GM18909 (cell line): ENCODE measurements around the gene EIF3B.

Source experiments
- ATAC-seq: cut with Tn5 transposase; IDR thresholded peaks from one replicate; pipeline ENCODE4 v1.9.1; 2021; ENCODE audit warnings: mild to moderate bottlenecking; ENCODE audit not compliant: unreplicated experiment, poor library complexity

The EIF3B gene

GRCh38 chr7:2420216-2420933 lies 65.7 kb downstream of the EIF3B start:
- ATAC-seq = no peak

- ATAC-seq = no peak
Measured at GRCh38 chr7:2421943-2422310, 67.3 kb downstream of the EIF3B start.

GRCh38 chr7:2425749-2426148 lies 71.1 kb downstream of the EIF3B start:
- ATAC-seq = no peak
